Jurkat, Clone E6-1 (cell line): ENCODE measurements around the gene PADI2.
A peak's percentile ranks its signal among the peaks of the same experiment; 100 is the strongest.
"Not testable (repeated sequence)": the region's sequence is repeated elsewhere in the genome, so short reads cannot be mapped to it uniquely, and the experiment has no call there.

Source experiments
- DNase-seq: peaks from one replicate; pipeline ENCODE4 v3.0.0-alpha.2; 2011; ENCODE audit warnings: low read depth, low spot score
- H3K4me3 ChIP-seq: 2 replicates; pipeline ENCODE4 v1.5.1; 2011; ENCODE audit warnings: mild to moderate bottlenecking, low read length, control low read depth, moderate library complexity

The PADI2 gene

DNA sequence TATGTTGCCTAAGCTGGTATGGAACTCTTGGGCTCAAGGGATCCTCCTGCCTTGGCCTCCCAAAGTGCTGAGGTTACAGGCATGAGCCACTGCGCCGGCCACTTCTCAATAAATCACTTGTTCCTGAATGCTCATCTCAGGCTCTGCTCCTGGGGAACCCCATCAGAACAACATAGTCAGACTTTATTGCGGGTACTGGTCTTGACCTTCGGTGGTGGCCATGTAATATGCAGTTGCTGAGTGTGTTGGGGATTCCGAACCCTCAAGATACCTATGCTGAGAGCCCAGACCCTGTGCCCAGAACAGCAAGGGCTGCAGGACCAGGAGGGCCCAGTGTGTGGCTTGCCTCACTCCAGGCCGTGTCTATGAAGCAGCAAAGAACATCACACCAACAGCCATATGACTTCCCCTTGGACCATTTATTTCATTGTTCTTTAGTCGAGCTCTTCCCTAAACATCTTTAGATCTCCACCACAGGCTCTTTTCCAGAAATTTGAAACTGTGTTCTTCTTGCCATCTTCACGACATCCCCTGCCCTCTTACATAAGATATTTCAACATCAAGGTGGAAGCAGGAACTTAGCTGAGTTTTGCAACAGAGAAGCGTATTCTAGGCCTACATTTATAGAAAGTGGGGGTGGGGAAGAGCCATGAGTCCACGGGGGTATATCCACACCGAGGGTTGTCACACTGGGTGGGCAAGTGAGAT is 52.7 kb downstream of the PADI2 start:
- H3K4me3 ChIP-seq, result no peak overlapping the region
- DNase-seq, result no peak

DNA sequence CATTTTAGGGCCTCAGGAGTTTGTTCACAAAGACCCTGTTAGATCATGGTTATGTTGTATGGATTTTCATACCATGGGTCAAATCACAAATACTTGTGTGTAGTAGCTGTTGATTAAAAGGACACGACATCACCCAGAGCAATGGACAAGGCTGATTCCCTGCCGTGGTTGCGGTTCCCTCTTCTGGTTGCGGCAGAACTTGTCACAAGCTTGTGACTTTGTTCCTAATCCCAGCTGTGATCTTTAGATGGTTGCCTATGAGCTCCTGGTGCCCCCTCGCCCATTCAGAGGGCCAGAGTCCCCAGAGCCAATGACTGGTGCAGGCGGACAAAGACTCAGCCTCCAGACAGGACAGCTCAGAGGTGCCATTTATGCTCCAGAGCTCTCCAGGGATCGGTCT is 53.6 kb downstream of the PADI2 start:
- DNase-seq, result no peak
- H3K4me3 ChIP-seq, result no peak overlapping the region

GRCh38 chr1:17062751-17063150 is 56.5 kb downstream of the PADI2 start:
- not testable (repeated sequence) for H3K4me3 ChIP-seq
- DNase-seq, result peak; percentile 35

- DNase-seq, result no peak
- H3K4me3 ChIP-seq, result no peak overlapping the region
Measured at GRCh38 chr1:17061892-17062291, 57.4 kb downstream of the PADI2 start.

- no peak for DNase-seq
- H3K4me3 ChIP-seq, result no peak overlapping the region
Measured at GRCh38 chr1:17061486-17061885, 57.8 kb downstream of the PADI2 start.

GRCh38 chr1:17060306-17060749 is 58.9 kb downstream of the PADI2 start:
- no peak for DNase-seq
- H3K4me3 ChIP-seq, result no peak overlapping the region

- peak; percentile 29 for DNase-seq
- no peak overlapping the region for H3K4me3 ChIP-seq
Measured at GRCh38 chr1:17059391-17060305, 59.6 kb downstream of the PADI2 start.

DNA sequence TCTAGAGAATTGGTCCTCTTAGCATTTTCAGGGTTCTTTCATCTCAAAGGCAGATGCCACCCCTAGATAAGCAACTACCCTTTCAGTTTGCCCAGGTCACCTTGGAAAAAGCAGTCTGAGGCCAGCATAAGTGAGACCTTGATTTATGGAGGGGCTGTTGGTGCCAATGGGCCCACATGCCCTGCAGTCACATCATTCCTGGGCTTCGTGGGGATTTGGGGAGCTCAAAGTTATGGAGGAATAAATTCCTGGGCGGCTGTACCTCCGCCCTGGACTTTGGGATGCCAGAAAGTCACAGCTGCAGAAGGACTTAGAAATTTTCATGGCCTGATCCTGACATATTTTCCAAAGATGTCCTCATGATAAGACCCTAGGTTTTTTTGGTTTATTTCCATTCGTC is 62.7 kb downstream of the PADI2 start:
- DNase-seq, result no peak
- H3K4me3 ChIP-seq, result no peak overlapping the region

DNA sequence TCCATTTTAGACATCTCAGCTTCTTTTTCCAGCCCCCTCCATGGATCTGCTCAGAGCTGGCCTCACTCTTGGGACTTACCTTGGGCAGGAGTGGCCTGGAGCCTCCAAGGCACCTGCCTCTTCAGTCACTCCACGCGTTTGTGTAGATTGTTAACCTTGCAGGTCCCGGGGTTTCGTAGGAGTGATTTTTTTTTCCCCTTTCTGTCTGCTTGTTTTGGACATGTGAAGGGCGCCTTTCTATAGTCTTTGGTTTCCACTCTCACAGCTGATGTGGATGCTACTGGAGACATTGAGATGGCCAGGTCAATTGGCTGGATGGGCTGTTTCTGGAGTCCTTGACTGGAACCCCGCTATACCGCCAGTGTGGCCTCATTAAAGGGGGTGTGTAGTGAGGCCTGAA is 63.5 kb downstream of the PADI2 start:
- no peak for DNase-seq
- H3K4me3 ChIP-seq, result no peak overlapping the region

DNA sequence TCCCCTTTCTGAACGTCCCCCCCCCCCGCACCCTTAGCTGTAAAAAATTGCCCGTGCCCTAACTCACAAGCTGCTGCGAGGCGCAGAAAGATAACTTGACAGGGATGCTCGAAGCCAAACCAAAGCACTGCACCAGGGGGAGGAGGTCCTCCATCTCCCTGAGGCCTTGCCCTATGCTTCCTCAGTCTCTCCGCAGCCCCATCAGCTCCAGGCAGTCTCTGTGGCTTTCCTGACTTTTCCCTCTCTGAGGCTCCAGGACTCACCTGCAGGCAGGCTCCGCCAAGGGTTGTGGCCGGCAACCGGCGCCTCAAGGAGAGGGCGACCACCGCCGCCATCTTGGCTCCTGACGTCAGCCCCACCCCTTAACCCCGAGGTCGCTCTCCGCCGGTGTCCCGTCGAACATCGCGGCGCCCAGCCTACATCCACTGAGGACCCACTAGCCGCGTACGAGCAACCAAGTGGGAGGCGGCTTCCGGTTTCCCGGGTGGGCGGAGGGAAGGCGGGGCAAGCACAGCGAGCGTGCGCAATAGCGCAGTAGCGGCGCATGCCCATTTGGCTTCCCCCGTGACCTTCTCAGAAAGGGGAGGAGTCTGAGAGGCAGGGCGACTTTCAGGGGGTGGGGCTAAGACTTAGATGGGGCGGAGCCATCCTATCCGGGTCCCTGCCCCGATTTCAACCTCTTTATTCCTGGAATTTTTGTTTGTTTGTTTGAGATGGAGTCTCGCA is 65.4 kb downstream of the PADI2 start, which contains the start of gene SDHB:
Gene SDHB (minus strand): TSS at position 348 of the 726 bp plus-strand sequence. CDS start 13 bp downstream, at position 335.
- peak; percentile 96 for DNase-seq
- peak within 1 kb of the TSS; percentile 98 for H3K4me3 ChIP-seq

DNA sequence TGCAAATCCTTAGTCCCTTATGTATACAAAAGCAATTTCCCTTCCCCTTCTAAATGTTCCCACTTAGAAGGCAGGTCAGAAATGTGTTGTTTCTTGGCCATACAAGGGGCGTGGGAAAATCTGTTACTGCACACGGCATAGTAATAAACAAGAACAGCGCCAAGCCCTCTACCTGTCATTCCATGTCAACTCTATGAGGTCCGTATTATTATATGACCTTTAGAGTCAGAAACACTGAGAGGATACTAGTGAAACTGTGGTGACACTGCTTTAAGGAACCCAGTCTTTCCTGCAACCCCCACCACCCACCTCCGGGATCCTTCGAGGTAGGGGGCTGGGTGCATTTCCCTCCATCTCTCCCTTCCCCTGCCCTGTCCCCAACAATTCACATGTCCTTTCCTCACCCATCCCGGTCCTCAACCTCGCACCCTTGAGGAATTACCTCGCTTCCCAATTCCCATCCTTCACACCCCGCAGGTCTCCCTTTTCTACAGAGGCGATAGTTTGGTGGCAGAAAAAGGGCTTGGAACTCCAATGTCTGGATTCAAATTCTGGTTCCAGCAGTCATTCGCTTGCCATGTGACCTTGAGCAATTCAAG is 66.1 kb downstream of the PADI2 start:
- no peak for DNase-seq
- H3K4me3 ChIP-seq, result peak overlapping the region; percentile 98

GRCh38 chr1:17052641-17053040 is 66.6 kb downstream of the PADI2 start:
- no peak for DNase-seq
- H3K4me3 ChIP-seq, result peak overlapping the region; percentile 98

GRCh38 chr1:17052038-17052437 is 67.2 kb downstream of the PADI2 start:
- no peak overlapping the region for H3K4me3 ChIP-seq
- peak; percentile 32 for DNase-seq

DNA sequence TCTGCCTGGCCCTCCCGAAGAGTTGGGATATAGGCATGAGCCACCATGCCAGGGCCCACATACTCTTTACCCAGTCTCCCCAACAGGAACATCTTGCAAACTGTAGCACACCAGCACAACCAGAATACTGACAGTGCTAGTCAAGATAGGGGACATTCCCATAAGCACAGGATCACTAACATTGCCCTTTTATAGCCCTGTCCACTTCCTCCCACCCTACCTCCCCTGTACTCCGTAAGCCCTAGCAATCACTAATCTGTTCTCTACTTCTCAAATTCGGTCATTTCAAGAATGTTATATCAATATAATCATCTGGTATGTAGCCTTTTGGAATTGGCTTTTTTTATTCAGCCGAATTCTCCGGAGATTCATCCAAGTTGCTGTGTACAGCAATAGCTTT is 71.3 kb downstream of the PADI2 start:
- H3K4me3 ChIP-seq, result no peak overlapping the region
- no peak for DNase-seq

DNA sequence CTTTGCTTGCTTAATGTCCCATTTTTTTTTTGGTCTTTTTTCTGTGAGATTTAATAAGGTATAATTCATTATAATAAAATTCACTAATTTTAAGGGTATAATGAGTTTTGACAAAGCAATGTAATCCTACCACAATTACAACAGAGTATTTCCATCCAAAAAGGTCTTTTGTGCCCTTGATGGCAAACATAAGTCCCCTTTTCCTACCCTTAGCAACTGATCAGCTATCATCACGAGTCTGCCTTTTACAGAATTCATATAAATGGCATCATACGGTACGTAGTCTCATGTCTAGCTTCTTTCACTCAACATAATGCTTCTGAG is 73.0 kb downstream of the PADI2 start:
- H3K4me3 ChIP-seq, result no peak overlapping the region
- no peak for DNase-seq

DNA sequence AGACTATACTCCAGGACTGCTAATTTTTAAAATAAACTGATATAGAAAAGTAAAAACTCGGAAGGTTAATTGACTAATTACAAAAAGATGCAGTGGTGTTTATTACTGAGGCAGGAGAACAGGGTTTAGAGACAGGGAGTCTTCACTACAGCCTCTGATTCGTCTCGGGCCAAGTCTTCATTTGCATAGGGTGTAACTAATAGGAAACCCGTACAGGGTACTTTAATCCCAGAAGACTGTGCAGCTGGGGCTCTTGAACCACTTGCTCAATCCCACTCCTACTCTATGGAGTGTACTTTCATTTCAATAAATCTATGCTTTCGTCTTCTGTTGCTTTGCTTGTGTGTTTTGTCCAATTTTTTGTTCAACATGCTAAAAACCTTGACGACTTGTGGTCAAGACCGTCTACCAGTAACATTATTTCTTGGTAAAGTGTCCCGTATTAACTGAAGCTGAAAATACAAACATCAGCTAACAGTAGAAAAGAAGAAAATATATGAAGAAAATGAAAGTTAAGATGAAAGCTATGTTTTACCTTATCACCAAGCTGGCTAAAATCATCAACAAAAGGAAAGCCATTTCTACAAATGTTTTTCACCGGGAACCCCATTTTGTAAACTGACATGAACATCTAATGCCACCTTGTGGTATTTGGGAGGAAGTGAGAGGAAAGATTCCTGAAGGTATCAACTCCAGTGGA is 73.5 kb downstream of the PADI2 start:
- DNase-seq, result peak; percentile 41
- no peak overlapping the region for H3K4me3 ChIP-seq

- DNase-seq, result no peak
- no peak overlapping the region for H3K4me3 ChIP-seq
Measured at GRCh38 chr1:17045150-17045549, 74.1 kb downstream of the PADI2 start.

- no peak for DNase-seq
Measured at GRCh38 chr1:17043676-17044075, 75.6 kb downstream of the PADI2 start.

GRCh38 chr1:17040135-17040534 is 79.1 kb downstream of the PADI2 start:
- H3K4me3 ChIP-seq, result no peak overlapping the region
- no peak for DNase-seq

More at GRCh38 chr1:17043676-17044075, 75.6 kb downstream of the PADI2 start:
- H3K4me3 ChIP-seq, result no peak overlapping the region
